Colonic mucosa (tissue), 4 donors: ENCODE measurements around the gene MAPK1. TPM values are rescaled to one million over a fixed set of nuclear protein-coding genes. Genes with fewer than 3 reads are reported as not detected.
"Not testable (repeated sequence)": the region's sequence is repeated elsewhere in the genome, so short reads cannot be mapped to it uniquely, and the experiment has no call there.

ENCODE experiments used
- DNase-seq: peaks from one replicate; pipeline ENCODE4 v3.0.0-alpha.2; 2020
- H3K27ac ChIP-seq: fragments of 200-600 bp; one replicate; pipeline ENCODE4 v1.8.0; 2021
- H3K27me3 ChIP-seq: fragments of 200-600 bp; one replicate; pipeline ENCODE4 v1.8.0; 2021
- H3K36me3 ChIP-seq: fragments of 200-600 bp; one replicate; pipeline ENCODE4 v1.8.0; 2021
- H3K4me1 ChIP-seq: fragments of 200-600 bp; one replicate; pipeline ENCODE4 v1.8.0; 2021; ENCODE audit warnings: mild to moderate bottlenecking
- H3K4me3 ChIP-seq: fragments of 200-600 bp; one replicate; pipeline ENCODE4 v1.8.0; 2021
- H3K9ac ChIP-seq, 2 donors: one replicate each; pipeline ENCODE4 v1.7.0; 2013; ENCODE audit warnings: control low read depth in 2 of 2, low read depth in 2 of 2, low read length in 2 of 2
- H3K9me3 ChIP-seq: fragments of 200-600 bp; one replicate; pipeline ENCODE4 v1.8.0; 2021
- CTCF ChIP-seq: fragments of 200-600 bp; IDR thresholded peaks from one replicate; pipeline ENCODE4 v1.8.0; 2022; ENCODE audit warnings: antibody characterized with exemption, mild to moderate bottlenecking
- intact Hi-C: fragments of 100-400 bp; cut with DNase I; formaldehyde crosslinking; loops from one replicate; pipeline ENCODE4 v1.14.1; 2022
- total RNA-seq, 2 donors: library from RNA; stranded (reverse); fragmentation: NEBNext Ultra II Directional in 1 of 2; extraction: Animal tissue kit (Norgen Biotek cat#: 25700) in 1 of 2; gene quantifications; one replicate each; pipeline ENCODE4 v1.2.1, GENCODE V29; 2021
- donor health status: healthy.
- donor health status: DM: no; HTN: no; CAD: no.
- donor health status: DM: no; HTN: no; CAD: no.

MAPK1 gene
- total RNA-seq, 2 donors from 2014 or later, result 140 to 147 TPM

GRCh38 chr22:21811982-21812381 is 55.5 kb downstream of the MAPK1 start:
- no peak for DNase-seq
- no peaks in the 10 kb centered on the region for H3K27me3 ChIP-seq
- no peaks in the 10 kb centered on the region for H3K36me3 ChIP-seq
- H3K4me3 ChIP-seq, result no peak overlapping the region
- TF ChIP-seq CTCF, result no peak
- intact Hi-C loops, result no loop called here
- H3K27ac ChIP-seq, result no peak overlapping the region
- H3K9ac ChIP-seq, result no peak overlapping the region
- H3K9me3 ChIP-seq, result no peaks in the 10 kb centered on the region
- peaks cover 10% of the 10 kb centered on the region for H3K4me1 ChIP-seq

GRCh38 chr22:21807544-21808529 is 59.6 kb downstream of the MAPK1 start:
- H3K27me3 ChIP-seq, result no peaks in the 10 kb centered on the region
- H3K4me3 ChIP-seq, result no peak overlapping the region
- no peak overlapping the region for H3K27ac ChIP-seq
- DNase-seq, result no peak
- no peak for TF ChIP-seq CTCF
- H3K36me3 ChIP-seq, result no peaks in the 10 kb centered on the region
- intact Hi-C loops, result no loop called here
- no peaks in the 10 kb centered on the region for H3K9me3 ChIP-seq
- H3K9ac ChIP-seq, result no peak overlapping the region
- no peaks in the 10 kb centered on the region for H3K4me1 ChIP-seq

- H3K9me3 ChIP-seq, H3K36me3 ChIP-seq, H3K27me3 ChIP-seq, H3K27ac ChIP-seq, H3K4me3 ChIP-seq, intact Hi-C loops, DNase-seq, H3K9ac ChIP-seq, H3K4me1 ChIP-seq: not testable (repeated sequence)
Observed at GRCh38 chr22:21805325-21805724, 62.1 kb downstream of the MAPK1 start.

- Histone ChIP-seq H3K27ac (no peak overlapping the region), H3K36me3 (peaks cover 2% of the 10 kb centered on the region), H3K9me3 (no peaks in the 10 kb centered on the region), H3K9ac (no peak overlapping the region), H3K27me3 (no peaks in the 10 kb centered on the region), H3K4me1 (no peaks in the 10 kb centered on the region), H3K4me3 (no peak overlapping the region)
- no peak for DNase-seq
- no peak for TF ChIP-seq CTCF
- intact Hi-C loops, result no loop called here
Observed at GRCh38 chr22:21803811-21804249, 63.6 kb downstream of the MAPK1 start.

- Histone ChIP-seq H3K27me3 (no peaks in the 10 kb centered on the region), H3K4me1 (no peaks in the 10 kb centered on the region), H3K27ac (no peak overlapping the region), H3K4me3 (no peak overlapping the region), H3K9me3 (no peaks in the 10 kb centered on the region), H3K9ac (no peak overlapping the region), H3K36me3 (peaks cover 8% of the 10 kb centered on the region)
- intact Hi-C loops, result no loop called here
- DNase-seq, result no peak
- TF ChIP-seq CTCF, result no peak
Observed at GRCh38 chr22:21802673-21803072, 64.8 kb downstream of the MAPK1 start.

- intact Hi-C loops, result no loop called here
- H3K27me3 ChIP-seq, result no peaks in the 10 kb centered on the region
- H3K4me1 ChIP-seq, result no peaks in the 10 kb centered on the region
- TF ChIP-seq CTCF, result no peak
- no peak overlapping the region for H3K4me3 ChIP-seq
- DNase-seq, result no peak
- no peaks in the 10 kb centered on the region for H3K9me3 ChIP-seq
- no peak overlapping the region for H3K27ac ChIP-seq
- H3K9ac ChIP-seq, result no peak overlapping the region
- peaks cover 8% of the 10 kb centered on the region for H3K36me3 ChIP-seq
Observed at GRCh38 chr22:21802056-21802455, 65.4 kb downstream of the MAPK1 start.

- H3K4me3 ChIP-seq, H3K27me3 ChIP-seq, intact Hi-C loops, DNase-seq, H3K36me3 ChIP-seq, H3K9me3 ChIP-seq, H3K9ac ChIP-seq, H3K4me1 ChIP-seq, H3K27ac ChIP-seq: not testable (repeated sequence)
Observed at GRCh38 chr22:21801304-21801644, 66.2 kb downstream of the MAPK1 start.
